Brain microvascular endothelial cell (primary cell): ENCODE results near the gene CHCHD4.

Experiments used
- DNase-seq: peaks from one replicate; pipeline ENCODE4 v3.0.0-alpha.2; 2020
- H3K27ac ChIP-seq: fragments of 250-450 bp; sonication (Bioruptor Pico); 2 replicates; pipeline ENCODE4 v1.5.1; 2020; ENCODE audit warnings: mild to moderate bottlenecking, moderate library complexity
- H3K27me3 ChIP-seq: fragments of 250-450 bp; sonication (Bioruptor Pico); replicated peaks from 2 replicates; pipeline ENCODE4 v1.5.1; 2020; ENCODE audit warnings: mild to moderate bottlenecking
- H3K36me3 ChIP-seq: fragments of 250-450 bp; sonication (Bioruptor Pico); replicated peaks from 2 replicates; pipeline ENCODE4 v1.5.1; 2020; ENCODE audit warnings: mild to moderate bottlenecking
- H3K4me3 ChIP-seq: 2 replicates; pipeline ENCODE4 v1.5.1; 2011; ENCODE audit warnings: low read depth, mild to moderate bottlenecking, control low read depth, low read length, moderate library complexity
- in situ Hi-C: cut with HindIII; loops from 2 replicates; pipeline ENCODE4 v1.10.0; 2017; ENCODE audit warnings: low sequenced_read_pairs, low pct_ligation_motif_present
- TF ChIP-seq, protein P1 (sequence below): IDR thresholded peaks from 2 replicates; pipeline ENCODE4 v1.5.1; 2011; ENCODE audit warnings: low read depth, mild to moderate bottlenecking, moderate library complexity, low read length, control low read depth, inconsistent platforms; ENCODE audit errors: missing control alignments

CHCHD4 gene

DNA sequence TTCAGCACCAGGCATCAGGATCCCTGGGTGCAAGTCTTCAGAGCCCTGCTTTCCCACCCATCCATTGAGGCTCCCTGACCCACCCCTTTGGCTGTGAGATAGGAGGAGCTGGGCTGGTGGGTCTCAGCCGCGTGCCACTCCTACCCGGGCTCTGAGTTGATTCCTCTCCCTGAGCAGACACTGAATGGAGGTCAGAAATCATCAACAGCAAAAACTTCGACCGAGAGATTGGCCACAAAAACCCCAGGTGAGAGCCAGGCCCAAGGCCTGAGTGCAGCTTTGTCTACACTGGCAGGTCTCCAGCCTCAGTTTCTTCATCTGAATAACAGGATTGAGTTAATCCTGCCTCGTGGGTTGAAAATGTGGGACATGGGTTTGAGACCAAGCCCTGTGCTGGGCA, 8.0 kb upstream of the CHCHD4 start:
- no peak for DNase-seq
- no peaks in the 10 kb centered on the region for H3K27me3 ChIP-seq
- TF ChIP-seq, protein P1, sequence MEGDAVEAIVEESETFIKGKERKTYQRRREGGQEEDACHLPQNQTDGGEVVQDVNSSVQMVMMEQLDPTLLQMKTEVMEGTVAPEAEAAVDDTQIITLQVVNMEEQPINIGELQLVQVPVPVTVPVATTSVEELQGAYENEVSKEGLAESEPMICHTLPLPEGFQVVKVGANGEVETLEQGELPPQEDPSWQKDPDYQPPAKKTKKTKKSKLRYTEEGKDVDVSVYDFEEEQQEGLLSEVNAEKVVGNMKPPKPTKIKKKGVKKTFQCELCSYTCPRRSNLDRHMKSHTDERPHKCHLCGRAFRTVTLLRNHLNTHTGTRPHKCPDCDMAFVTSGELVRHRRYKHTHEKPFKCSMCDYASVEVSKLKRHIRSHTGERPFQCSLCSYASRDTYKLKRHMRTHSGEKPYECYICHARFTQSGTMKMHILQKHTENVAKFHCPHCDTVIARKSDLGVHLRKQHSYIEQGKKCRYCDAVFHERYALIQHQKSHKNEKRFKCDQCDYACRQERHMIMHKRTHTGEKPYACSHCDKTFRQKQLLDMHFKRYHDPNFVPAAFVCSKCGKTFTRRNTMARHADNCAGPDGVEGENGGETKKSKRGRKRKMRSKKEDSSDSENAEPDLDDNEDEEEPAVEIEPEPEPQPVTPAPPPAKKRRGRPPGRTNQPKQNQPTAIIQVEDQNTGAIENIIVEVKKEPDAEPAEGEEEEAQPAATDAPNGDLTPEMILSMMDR, result no peak
- peaks cover 86% of the 10 kb centered on the region for H3K36me3 ChIP-seq
- H3K27ac ChIP-seq, result no peak overlapping the region
- no peak overlapping the region for H3K4me3 ChIP-seq
- in situ Hi-C loops, result no loop called here

DNA sequence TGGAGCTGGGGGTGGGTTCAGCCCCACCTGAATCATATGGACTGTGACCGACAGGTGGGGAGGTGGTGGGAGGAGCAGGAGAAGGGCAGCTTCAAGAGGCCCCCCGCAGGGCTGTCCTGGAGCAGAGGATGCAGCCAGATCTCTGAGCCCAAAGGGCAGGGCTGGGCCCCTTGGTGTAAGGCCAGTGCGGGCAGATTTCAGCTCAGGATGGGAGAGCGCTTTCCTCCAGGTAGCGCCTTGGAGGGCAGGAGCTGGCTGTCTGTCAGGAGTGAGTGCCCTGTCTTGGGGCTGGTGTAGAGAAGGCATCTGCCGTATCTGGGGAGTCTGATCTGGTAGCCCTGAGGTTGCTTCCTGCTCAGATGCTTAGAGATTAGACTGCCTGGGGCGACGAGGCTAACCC, 7.5 kb upstream of the CHCHD4 start:
- in situ Hi-C loops, result no loop called here
- Histone ChIP-seq H3K27ac (no peak overlapping the region), H3K27me3 (no peaks in the 10 kb centered on the region), H3K4me3 (no peak overlapping the region), H3K36me3 (peaks cover 83% of the 10 kb centered on the region)
- DNase-seq, result no peak
- TF ChIP-seq, protein P1, result no peak

DNA sequence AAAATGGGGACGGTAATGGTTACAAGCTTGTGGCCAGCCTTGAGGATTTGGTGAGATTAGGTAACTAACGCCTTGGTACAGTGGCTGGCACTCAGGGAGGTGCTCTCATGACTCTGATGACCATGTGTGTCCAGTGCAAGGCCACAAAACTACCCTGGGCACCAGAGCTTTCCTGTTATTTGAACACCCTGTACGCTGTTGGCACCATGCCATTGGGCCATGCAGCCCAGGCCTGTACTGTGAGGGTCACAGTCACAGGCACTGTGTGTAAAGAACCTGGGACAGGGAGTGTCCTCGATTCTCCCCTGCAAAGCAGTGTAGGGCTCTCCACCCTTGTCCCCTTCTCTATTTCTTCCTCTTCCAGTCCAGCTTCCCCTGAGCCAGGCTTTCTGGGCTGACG, 6.5 kb upstream of the CHCHD4 start:
- no peak overlapping the region for H3K27ac ChIP-seq
- H3K4me3 ChIP-seq, result no peak overlapping the region
- TF ChIP-seq, protein P1, result no peak
- DNase-seq, result no peak
- H3K27me3 ChIP-seq, result no peaks in the 10 kb centered on the region
- in situ Hi-C loops, result no loop called here
- H3K36me3 ChIP-seq, result peaks cover 73% of the 10 kb centered on the region

DNA sequence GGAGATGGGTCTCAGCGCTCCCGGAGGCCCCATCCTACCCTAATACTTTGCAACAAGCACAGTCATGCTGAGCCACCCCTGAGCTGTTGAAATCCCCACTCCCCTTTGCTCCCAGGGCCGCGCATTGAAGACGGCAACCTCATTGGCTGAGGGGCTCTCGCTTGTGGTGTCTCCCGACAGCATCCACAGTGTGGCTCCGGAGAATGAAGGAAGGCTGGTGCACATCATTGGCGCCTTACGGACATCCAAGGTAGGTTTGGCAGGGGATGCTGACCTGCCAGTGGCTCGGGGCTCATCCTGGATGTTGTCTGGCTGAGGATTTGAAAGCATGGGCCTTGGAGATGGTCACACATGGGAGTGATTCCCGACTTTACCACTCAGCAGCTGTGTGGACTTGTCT, 6.0 kb upstream of the CHCHD4 start:
- no peak overlapping the region for H3K27ac ChIP-seq
- DNase-seq, result no peak
- TF ChIP-seq, protein P1, result no peak
- in situ Hi-C loops, result no loop called here
- H3K27me3 ChIP-seq, result no peaks in the 10 kb centered on the region
- peaks cover 69% of the 10 kb centered on the region for H3K36me3 ChIP-seq
- no peak overlapping the region for H3K4me3 ChIP-seq

DNA sequence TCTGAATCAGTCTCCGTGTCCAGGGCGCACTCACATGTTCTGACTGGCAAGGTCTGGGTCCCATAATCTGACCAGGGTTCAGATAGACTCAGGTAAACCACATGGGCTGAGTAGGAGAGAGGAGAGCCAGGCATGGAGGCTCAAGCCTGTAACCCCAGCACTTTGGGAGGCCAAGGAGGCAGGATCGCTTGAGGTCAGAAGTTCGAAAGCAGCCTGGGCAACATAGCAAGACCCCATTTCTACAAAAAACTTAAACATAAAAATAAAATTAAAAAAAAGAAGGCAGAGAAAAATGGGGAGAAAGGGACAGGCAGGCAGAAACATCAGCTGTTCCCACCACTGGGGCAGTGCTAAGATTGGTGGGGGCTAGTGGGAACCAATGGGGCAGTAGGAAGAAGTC, 5.6 kb upstream of the CHCHD4 start:
- H3K27ac ChIP-seq, result no peak overlapping the region
- H3K27me3 ChIP-seq, result no peaks in the 10 kb centered on the region
- TF ChIP-seq, protein P1, result no peak
- in situ Hi-C loops, result no loop called here
- H3K36me3 ChIP-seq, result peaks cover 64% of the 10 kb centered on the region
- DNase-seq, result no peak
- no peak overlapping the region for H3K4me3 ChIP-seq

DNA sequence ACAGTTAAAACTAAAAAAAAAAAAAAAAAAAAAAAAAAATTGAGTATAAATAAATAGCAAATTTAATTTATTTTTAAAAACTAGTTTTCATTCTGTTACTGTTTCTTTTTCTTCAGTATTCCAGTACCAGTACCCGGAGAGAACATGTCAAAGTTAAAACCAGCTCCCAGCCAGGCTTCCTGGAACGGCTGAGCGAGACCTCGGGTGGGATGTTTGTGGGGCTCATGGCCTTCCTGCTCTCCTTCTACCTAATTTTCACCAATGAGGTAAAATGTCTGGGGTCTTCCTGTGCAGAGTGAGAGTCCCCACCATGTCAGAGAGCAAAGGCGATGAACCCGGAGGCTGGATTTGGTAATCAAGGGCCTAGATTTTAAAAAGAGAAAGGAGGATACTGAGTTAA, 4.6 kb upstream of the CHCHD4 start:
- no peak overlapping the region for H3K4me3 ChIP-seq
- H3K36me3 ChIP-seq, result peaks cover 55% of the 10 kb centered on the region
- H3K27me3 ChIP-seq, result no peaks in the 10 kb centered on the region
- in situ Hi-C loops, result no loop called here
- H3K27ac ChIP-seq, result no peak overlapping the region
- TF ChIP-seq, protein P1, result no peak
- no peak for DNase-seq
